Fibroblast of the aortic adventitia (primary cell): ENCODE data around the gene CPT1A. TPM values are rescaled to one million over a fixed set of nuclear protein-coding genes. Genes with fewer than 3 reads are reported as not detected.

Experiments used
- DNase-seq: peaks from one replicate; pipeline ENCODE4 v3.0.0-alpha.2; 2010; ENCODE audit warnings: low read depth
- H3K4me3 ChIP-seq: 2 replicates; pipeline ENCODE4 v1.5.1; 2011; ENCODE audit warnings: low read depth, mild to moderate bottlenecking, control low read depth, low read length, moderate library complexity
- CTCF ChIP-seq: IDR thresholded peaks from 2 replicates; pipeline ENCODE4 v1.5.1; 2011; ENCODE audit warnings: mild to moderate bottlenecking, low read length, control low read depth, inconsistent platforms; ENCODE audit not compliant: insufficient read depth
- total RNA-seq: library from RNA; depleted of rRNA; stranded (reverse); fragments of >200 nt; gene quantifications from 2 replicates; pipeline ENCODE4 v1.2.3, GENCODE V29; 2012; ENCODE audit warnings: low replicate concordance

CPT1A gene
- total RNA-seq, 1 donor: 45.6 TPM

GRCh38 chr11:68748061-68748460, 93.7 kb downstream of the CPT1A start:
- no peak for DNase-seq
- H3K4me3 ChIP-seq: no peak overlapping the region
- TF ChIP-seq CTCF: no peak

- no peak overlapping the region for H3K4me3 ChIP-seq
- no peak for TF ChIP-seq CTCF
- no peak for DNase-seq
Observed at GRCh38 chr11:68743539-68743938, 98.2 kb downstream of the CPT1A start.

GRCh38 chr11:68741463-68741862, 100.3 kb downstream of the CPT1A start:
- H3K4me3 ChIP-seq: no peak overlapping the region
- no peak for DNase-seq
- TF ChIP-seq CTCF: no peak

- TF ChIP-seq CTCF: no peak
- DNase-seq: no peak
- H3K4me3 ChIP-seq: no peak overlapping the region
Observed at GRCh38 chr11:68735646-68736045, 106.1 kb downstream of the CPT1A start.

GRCh38 chr11:68735125-68735524, 106.6 kb downstream of the CPT1A start:
- no peak overlapping the region for H3K4me3 ChIP-seq

GRCh38 chr11:68734111-68734510, 107.6 kb downstream of the CPT1A start:
- H3K4me3 ChIP-seq: no peak overlapping the region
- TF ChIP-seq CTCF: no peak
- no peak for DNase-seq

More at GRCh38 chr11:68735125-68735524, 106.6 kb downstream of the CPT1A start:
- TF ChIP-seq CTCF: no peak
- no peak for DNase-seq

GRCh38 chr11:68727783-68728182, 113.9 kb downstream of the CPT1A start:
- TF ChIP-seq CTCF: no peak
- DNase-seq: no peak
- H3K4me3 ChIP-seq: no peak overlapping the region
